Measurements from ENCODE around the gene COG5. TPM values are rescaled to one million over a fixed set of nuclear protein-coding genes. Genes with fewer than 3 reads are reported as not detected.
A peak's percentile ranks its signal among the peaks of the same experiment; 100 is the strongest.

COG5 gene
- total RNA-seq, 1 donor from 2014 or later, result 29.5 TPM

- Mint-ChIP-seq H3K27me3 (ENCODE audit: unreplicated experiment) (no peaks in the 10 kb centered on the region), H3K36me3 (ENCODE audit: unreplicated experiment) (no peaks in the 10 kb centered on the region), H3K27ac (ENCODE audit: unreplicated experiment) (no peak overlapping the region), H3K4me3 (ENCODE audit: unreplicated experiment) (no peak overlapping the region), H3K4me1 (ENCODE audit: low read depth, unreplicated experiment) (no peaks in the 10 kb centered on the region), H3K9me3 (ENCODE audit: unreplicated experiment) (peaks cover 5% of the 10 kb centered on the region)
- no peak for DNase-seq
- no peak for TF ChIP-seq CTCF (IDR thresholded peaks at IDR 0.05; ENCODE audit: partially characterized antibody, unreplicated experiment)
Measured at GRCh38 chr7:107502154-107502553, 61.6 kb downstream of the COG5 start.

GRCh38 chr7:107501593-107501992 is 62.1 kb downstream of the COG5 start:
- H3K27me3 Mint-ChIP-seq (ENCODE audit: unreplicated experiment), result no peaks in the 10 kb centered on the region
- peak; percentile 33 for DNase-seq
- no peak overlapping the region for H3K27ac Mint-ChIP-seq (ENCODE audit: unreplicated experiment)
- H3K36me3 Mint-ChIP-seq (ENCODE audit: unreplicated experiment), result no peaks in the 10 kb centered on the region
- no peak overlapping the region for H3K4me3 Mint-ChIP-seq (ENCODE audit: unreplicated experiment)
- peaks cover 5% of the 10 kb centered on the region for H3K9me3 Mint-ChIP-seq (ENCODE audit: unreplicated experiment)
- no peaks in the 10 kb centered on the region for H3K4me1 Mint-ChIP-seq (ENCODE audit: low read depth, unreplicated experiment)
- no peak for TF ChIP-seq CTCF (IDR thresholded peaks at IDR 0.05; ENCODE audit: partially characterized antibody, unreplicated experiment)

- H3K4me1 Mint-ChIP-seq (ENCODE audit: low read depth, unreplicated experiment), result peaks cover under 1% of the 10 kb centered on the region
- no peak overlapping the region for H3K4me3 Mint-ChIP-seq (ENCODE audit: unreplicated experiment)
- H3K9me3 Mint-ChIP-seq (ENCODE audit: unreplicated experiment), result peaks cover 1% of the 10 kb centered on the region
- DNase-seq, result no peak
- H3K27ac Mint-ChIP-seq (ENCODE audit: unreplicated experiment), result no peak overlapping the region
- H3K36me3 Mint-ChIP-seq (ENCODE audit: unreplicated experiment), result no peaks in the 10 kb centered on the region
- H3K27me3 Mint-ChIP-seq (ENCODE audit: unreplicated experiment), result no peaks in the 10 kb centered on the region
- TF ChIP-seq CTCF (IDR thresholded peaks at IDR 0.05; ENCODE audit: partially characterized antibody, unreplicated experiment), result no peak
Measured at GRCh38 chr7:107499731-107500130, 64.0 kb downstream of the COG5 start.

GRCh38 chr7:107495516-107495915 is 68.2 kb downstream of the COG5 start:
- Mint-ChIP-seq H3K27ac (ENCODE audit: unreplicated experiment) (no peak overlapping the region), H3K36me3 (ENCODE audit: unreplicated experiment) (no peaks in the 10 kb centered on the region), H3K4me1 (ENCODE audit: low read depth, unreplicated experiment) (peaks cover 2% of the 10 kb centered on the region), H3K4me3 (ENCODE audit: unreplicated experiment) (no peak overlapping the region), H3K27me3 (ENCODE audit: unreplicated experiment) (no peaks in the 10 kb centered on the region), H3K9me3 (ENCODE audit: unreplicated experiment) (peaks cover 1% of the 10 kb centered on the region)
- DNase-seq, result no peak
- no peak for TF ChIP-seq CTCF (IDR thresholded peaks at IDR 0.05; ENCODE audit: partially characterized antibody, unreplicated experiment)

- Mint-ChIP-seq H3K36me3 (ENCODE audit: unreplicated experiment) (no peaks in the 10 kb centered on the region), H3K27ac (ENCODE audit: unreplicated experiment) (no peak overlapping the region), H3K4me3 (ENCODE audit: unreplicated experiment) (no peak overlapping the region), H3K27me3 (ENCODE audit: unreplicated experiment) (no peaks in the 10 kb centered on the region), H3K4me1 (ENCODE audit: low read depth, unreplicated experiment) (peaks cover 2% of the 10 kb centered on the region), H3K9me3 (ENCODE audit: unreplicated experiment) (peaks cover 1% of the 10 kb centered on the region)
- no peak for TF ChIP-seq CTCF (IDR thresholded peaks at IDR 0.05; ENCODE audit: partially characterized antibody, unreplicated experiment)
- DNase-seq, result no peak
Measured at GRCh38 chr7:107494884-107495283, 68.8 kb downstream of the COG5 start.
